Measurements from ENCODE around the gene LOXHD1. TPM values are rescaled to one million over a fixed set of nuclear protein-coding genes. Genes with fewer than 3 reads are reported as not detected.

The LOXHD1 gene
- total RNA-seq, 1 experiment from 2014 or later, result not detected

- Mint-ChIP-seq H3K4me3 (ENCODE audit: unreplicated experiment) (no peak overlapping the region), H3K27me3 (ENCODE audit: insufficient read depth, unreplicated experiment) (peaks cover 10% of the 10 kb centered on the region), H3K27ac (ENCODE audit: unreplicated experiment) (no peak overlapping the region), H3K4me1 (ENCODE audit: low read depth, unreplicated experiment) (no peaks in the 10 kb centered on the region), H3K36me3 (ENCODE audit: insufficient read depth, unreplicated experiment) (no peaks in the 10 kb centered on the region), H3K9me3 (ENCODE audit: unreplicated experiment) (no peaks in the 10 kb centered on the region)
- Histone ChIP-seq H3K4me1 (no peaks in the 10 kb centered on the region), H3K27me3 (replicated peaks; ENCODE audit: control insufficient read depth, insufficient read depth, low read length) (no peaks in the 10 kb centered on the region), H3K9me3 (no peaks in the 10 kb centered on the region), H3K36me3 (ENCODE audit: control insufficient read depth, insufficient read depth, low read length) (no peaks in the 10 kb centered on the region), H3K4me3 (ENCODE audit: low read depth, low read length) (no peak overlapping the region)
- ChIA-PET POLR2A (no interaction called here), CTCF (no interaction called here)
- BruUV-seq (replicated peaks), result no TSS peak
- no peak for DNase-seq
- intact Hi-C loops (cut with micrococcal nuclease; ENCODE audit: unreplicated experiment), result no loop called here
- TF ChIP-seq CTCF (IDR thresholded peaks at IDR 0.05; ENCODE audit: insufficient read depth in 1 of 2, low read depth in 1 of 2, low read length in 1 of 2, severe bottlenecking in 1 of 2, unreplicated experiment in 1 of 2), result no peak
These were observed 66.9 kb downstream of the LOXHD1 start for GRCh38 chr18:46590103-46590502.

- Mint-ChIP-seq H3K27me3 (ENCODE audit: insufficient read depth, unreplicated experiment) (peaks cover 6% of the 10 kb centered on the region), H3K36me3 (ENCODE audit: insufficient read depth, unreplicated experiment) (no peaks in the 10 kb centered on the region)
- no TSS peak for BruUV-seq (replicated peaks)
These were observed 67.9 kb downstream of the LOXHD1 start for GRCh38 chr18:46588971-46589660.

GRCh38 chr18:46587600-46587999 lies 69.4 kb downstream of the LOXHD1 start:
- Histone ChIP-seq H3K27me3 (replicated peaks; ENCODE audit: control insufficient read depth, insufficient read depth, low read length) (no peaks in the 10 kb centered on the region), H3K4me1 (no peaks in the 10 kb centered on the region), H3K9me3 (no peaks in the 10 kb centered on the region), H3K4me3 (ENCODE audit: low read depth, low read length) (no peak overlapping the region), H3K36me3 (ENCODE audit: control insufficient read depth, insufficient read depth, low read length) (no peaks in the 10 kb centered on the region)
- H3K4me1 Mint-ChIP-seq (ENCODE audit: low read depth, unreplicated experiment), result no peaks in the 10 kb centered on the region
- H3K27me3 Mint-ChIP-seq (ENCODE audit: insufficient read depth, unreplicated experiment), result peaks cover 8% of the 10 kb centered on the region
- no TSS peak for BruUV-seq (replicated peaks)
- H3K36me3 Mint-ChIP-seq (ENCODE audit: insufficient read depth, unreplicated experiment), result no peaks in the 10 kb centered on the region
- no peaks in the 10 kb centered on the region for H3K9me3 Mint-ChIP-seq (ENCODE audit: unreplicated experiment)
- ChIA-PET CTCF (no interaction called here), POLR2A (no interaction called here)
- intact Hi-C loops (cut with micrococcal nuclease; ENCODE audit: unreplicated experiment), result no loop called here
- H3K27ac Mint-ChIP-seq (ENCODE audit: unreplicated experiment), result no peak overlapping the region
- no peak overlapping the region for H3K4me3 Mint-ChIP-seq (ENCODE audit: unreplicated experiment)
- TF ChIP-seq CTCF (IDR thresholded peaks at IDR 0.05; ENCODE audit: insufficient read depth in 1 of 2, low read depth in 1 of 2, low read length in 1 of 2, severe bottlenecking in 1 of 2, unreplicated experiment in 1 of 2), result no peak
- DNase-seq, result no peak

More at GRCh38 chr18:46588971-46589660, 67.9 kb downstream of the LOXHD1 start:
- Histone ChIP-seq H3K27me3 (replicated peaks; ENCODE audit: control insufficient read depth, insufficient read depth, low read length) (no peaks in the 10 kb centered on the region), H3K4me1 (no peaks in the 10 kb centered on the region), H3K36me3 (ENCODE audit: control insufficient read depth, insufficient read depth, low read length) (no peaks in the 10 kb centered on the region), H3K4me3 (ENCODE audit: low read depth, low read length) (no peak overlapping the region), H3K9me3 (no peaks in the 10 kb centered on the region)
- Mint-ChIP-seq H3K9me3 (ENCODE audit: unreplicated experiment) (no peaks in the 10 kb centered on the region), H3K27ac (ENCODE audit: unreplicated experiment) (no peak overlapping the region), H3K4me3 (ENCODE audit: unreplicated experiment) (no peak overlapping the region), H3K4me1 (ENCODE audit: low read depth, unreplicated experiment) (no peaks in the 10 kb centered on the region)
- no peak for TF ChIP-seq CTCF (IDR thresholded peaks at IDR 0.05; ENCODE audit: insufficient read depth in 1 of 2, low read depth in 1 of 2, low read length in 1 of 2, severe bottlenecking in 1 of 2, unreplicated experiment in 1 of 2)
- intact Hi-C loops (cut with micrococcal nuclease; ENCODE audit: unreplicated experiment), result no loop called here
- no peak for DNase-seq
- ChIA-PET CTCF (no interaction called here), POLR2A (no interaction called here)

All from Caco-2 (cell line).